Gastroesophageal sphincter (tissue), 3 donors: Measurements from ENCODE around the gene TMEM178B.

ENCODE experiments used
- CTCF ChIP-seq, 4 experiments: fragments of 200-600 bp in 2 of 4; fragments of 450-650 bp in 2 of 4; sonication (generic) in 1 of 4; IDR thresholded peaks; one replicate each; pipeline ENCODE4 v1.5.1; 2017 to 2019; ENCODE audit warnings: antibody characterized with exemption in 4 of 4, mild to moderate bottlenecking in 2 of 4, moderate library complexity in 2 of 4
- POLR2A ChIP-seq, 2 donors: fragments of 450-650 bp; IDR thresholded peaks; one replicate each; pipeline ENCODE4 v1.6.1; 2017; ENCODE audit warnings: antibody characterized with exemption in 2 of 2, mild to moderate bottlenecking in 2 of 2, moderate library complexity in 1 of 2
- POLR2AphosphoS5 ChIP-seq: sonication (generic); formaldehyde crosslinking; IDR thresholded peaks from one replicate; pipeline ENCODE4 v1.6.1; 2017; ENCODE audit warnings: antibody characterized with exemption

- TF ChIP-seq CTCF (IDR thresholded peaks at IDR 0.05) (no peak), POLR2A (IDR thresholded peaks at IDR 0.05) (no peak), POLR2AphosphoS5 (no peak)
These were observed 189.6 kb downstream of the TMEM178B start for GRCh38 chr7:141263508-141263907.
